Progenitor cell of endocrine pancreas (in vitro differentiated cells): Measurements from ENCODE around the gene PLXND1. TPM values are rescaled to one million over a fixed set of nuclear protein-coding genes. Genes with fewer than 3 reads are reported as not detected.

Source experiments
- DNase-seq: peaks from one replicate; pipeline ENCODE4 v3.0.0; 2021; ENCODE audit warnings: low spot score; ENCODE audit not compliant: unreplicated experiment
- H3K27ac Mint-ChIP-seq: 2 replicates; pipeline ENCODE4 v1.8.0; 2021; ENCODE audit warnings: mild to moderate bottlenecking, moderate library complexity, mixed read lengths
- H3K27me3 Mint-ChIP-seq: 2 replicates; pipeline ENCODE4 v1.8.0; 2021; ENCODE audit warnings: mixed read lengths
- H3K36me3 Mint-ChIP-seq: 2 replicates; pipeline ENCODE4 v1.8.0; 2022; ENCODE audit warnings: mixed read lengths; ENCODE audit not compliant: insufficient read depth
- H3K4me1 Mint-ChIP-seq: 2 replicates; pipeline ENCODE4 v1.8.0; 2021; ENCODE audit warnings: low read depth, mixed read lengths
- H3K4me3 Mint-ChIP-seq: 2 replicates; pipeline ENCODE4 v1.8.0; 2021; ENCODE audit warnings: low read depth, mild to moderate bottlenecking, moderate library complexity, mixed read lengths
- H3K9me3 Mint-ChIP-seq: 2 replicates; pipeline ENCODE4 v1.8.0; 2021; ENCODE audit warnings: low read depth, mixed read lengths
- total RNA-seq: library from RNA; stranded (reverse); gene quantifications from 2 replicates; pipeline ENCODE4 v1.2.1, GENCODE V29; 2021
- TF ChIP-seq, protein P1 (sequence below): fragments of 200-600 bp; sonication (generic); IDR thresholded peaks from one replicate; pipeline ENCODE4 v1.5.0; 2021; ENCODE audit warnings: antibody characterized with exemption, mild to moderate bottlenecking; ENCODE audit not compliant: unreplicated experiment

Gene PLXND1
- total RNA-seq, 1 donor from 2014 or later, result 18.0 TPM

- no peak for DNase-seq
- H3K27me3 Mint-ChIP-seq, result peaks cover 7% of the 10 kb centered on the region
- H3K4me1 Mint-ChIP-seq, result peaks cover 4% of the 10 kb centered on the region
- H3K27ac Mint-ChIP-seq, result no peak overlapping the region
- no peaks in the 10 kb centered on the region for H3K9me3 Mint-ChIP-seq
- H3K36me3 Mint-ChIP-seq, result no peaks in the 10 kb centered on the region
- no peak overlapping the region for H3K4me3 Mint-ChIP-seq
- TF ChIP-seq, protein P1, sequence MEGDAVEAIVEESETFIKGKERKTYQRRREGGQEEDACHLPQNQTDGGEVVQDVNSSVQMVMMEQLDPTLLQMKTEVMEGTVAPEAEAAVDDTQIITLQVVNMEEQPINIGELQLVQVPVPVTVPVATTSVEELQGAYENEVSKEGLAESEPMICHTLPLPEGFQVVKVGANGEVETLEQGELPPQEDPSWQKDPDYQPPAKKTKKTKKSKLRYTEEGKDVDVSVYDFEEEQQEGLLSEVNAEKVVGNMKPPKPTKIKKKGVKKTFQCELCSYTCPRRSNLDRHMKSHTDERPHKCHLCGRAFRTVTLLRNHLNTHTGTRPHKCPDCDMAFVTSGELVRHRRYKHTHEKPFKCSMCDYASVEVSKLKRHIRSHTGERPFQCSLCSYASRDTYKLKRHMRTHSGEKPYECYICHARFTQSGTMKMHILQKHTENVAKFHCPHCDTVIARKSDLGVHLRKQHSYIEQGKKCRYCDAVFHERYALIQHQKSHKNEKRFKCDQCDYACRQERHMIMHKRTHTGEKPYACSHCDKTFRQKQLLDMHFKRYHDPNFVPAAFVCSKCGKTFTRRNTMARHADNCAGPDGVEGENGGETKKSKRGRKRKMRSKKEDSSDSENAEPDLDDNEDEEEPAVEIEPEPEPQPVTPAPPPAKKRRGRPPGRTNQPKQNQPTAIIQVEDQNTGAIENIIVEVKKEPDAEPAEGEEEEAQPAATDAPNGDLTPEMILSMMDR, result no peak
Measured at GRCh38 chr3:129618186-129618820, 11.8 kb upstream of the PLXND1 start.

- Mint-ChIP-seq H3K27ac (no peak overlapping the region), H3K36me3 (no peaks in the 10 kb centered on the region), H3K4me3 (no peak overlapping the region), H3K9me3 (no peaks in the 10 kb centered on the region), H3K4me1 (peaks cover 4% of the 10 kb centered on the region), H3K27me3 (peaks cover 7% of the 10 kb centered on the region)
- no peak for DNase-seq
- TF ChIP-seq, protein P1, result no peak
Measured at GRCh38 chr3:129617381-129618185, 11.1 kb upstream of the PLXND1 start.

- Mint-ChIP-seq H3K27me3 (peaks cover 7% of the 10 kb centered on the region), H3K9me3 (no peaks in the 10 kb centered on the region), H3K27ac (no peak overlapping the region), H3K4me1 (peaks cover 2% of the 10 kb centered on the region), H3K4me3 (no peak overlapping the region), H3K36me3 (no peaks in the 10 kb centered on the region)
- TF ChIP-seq, protein P1, result no peak
- DNase-seq, result no peak
Measured at GRCh38 chr3:129616713-129617112, 10.2 kb upstream of the PLXND1 start.

- H3K27ac Mint-ChIP-seq, result no peak overlapping the region
- H3K9me3 Mint-ChIP-seq, result no peaks in the 10 kb centered on the region
- TF ChIP-seq, protein P1, result no peak
- no peak for DNase-seq
- H3K27me3 Mint-ChIP-seq, result peaks cover 7% of the 10 kb centered on the region
- H3K4me1 Mint-ChIP-seq, result no peaks in the 10 kb centered on the region
- no peaks in the 10 kb centered on the region for H3K36me3 Mint-ChIP-seq
- H3K4me3 Mint-ChIP-seq, result no peak overlapping the region
Measured at GRCh38 chr3:129616291-129616690, 9.8 kb upstream of the PLXND1 start.

DNA sequence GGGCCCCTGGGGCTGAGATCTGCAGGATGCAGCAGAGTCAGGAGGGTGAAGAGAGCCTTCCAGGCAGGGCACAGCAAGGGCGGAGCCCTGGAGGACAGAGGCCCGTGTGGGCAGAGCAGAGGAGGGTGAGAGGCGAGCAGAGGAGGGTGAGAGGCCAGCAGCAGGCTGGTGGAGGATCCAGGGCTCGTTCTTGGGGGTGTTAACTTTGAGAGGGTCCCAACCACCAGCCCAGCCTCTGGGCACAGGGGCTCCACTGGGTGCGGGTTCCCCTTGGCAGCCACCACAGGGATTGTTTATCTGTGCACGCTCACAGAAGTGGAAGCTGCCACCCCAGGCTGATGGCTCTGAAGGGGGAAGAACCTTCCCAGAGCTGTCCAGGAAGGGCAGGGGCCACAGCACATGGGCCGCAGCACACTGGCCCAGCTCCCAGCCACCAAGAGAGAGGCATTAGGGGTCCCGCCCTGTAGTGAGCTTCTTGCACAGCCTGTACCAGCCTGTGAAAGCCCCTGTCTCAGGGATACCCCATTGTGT, 9.3 kb upstream of the PLXND1 start:
- Mint-ChIP-seq H3K27me3 (peaks cover 7% of the 10 kb centered on the region), H3K9me3 (no peaks in the 10 kb centered on the region), H3K4me1 (no peaks in the 10 kb centered on the region), H3K36me3 (no peaks in the 10 kb centered on the region), H3K4me3 (no peak overlapping the region), H3K27ac (no peak overlapping the region)
- DNase-seq, result no peak
- TF ChIP-seq, protein P1, result no peak
